Type B pancreatic cell (in vitro differentiated cells): Measurements from ENCODE around the gene CDC73. TPM values are rescaled to one million over a fixed set of nuclear protein-coding genes. Genes with fewer than 3 reads are reported as not detected.

Experiments used
- DNase-seq: peaks from one replicate; pipeline ENCODE4 v3.0.0; 2021; ENCODE audit warnings: mixed read lengths; ENCODE audit not compliant: unreplicated experiment; ENCODE audit errors: extremely low spot score
- H3K27ac Mint-ChIP-seq: 2 replicates; pipeline ENCODE4 v1.8.0; 2021; ENCODE audit warnings: mild to moderate bottlenecking, mixed read lengths
- H3K27me3 Mint-ChIP-seq: 2 replicates; pipeline ENCODE4 v1.8.0; 2021; ENCODE audit warnings: mixed read lengths
- H3K36me3 Mint-ChIP-seq: 2 replicates; pipeline ENCODE4 v1.8.0; 2021; ENCODE audit warnings: mixed read lengths
- H3K4me1 Mint-ChIP-seq: one replicate; pipeline ENCODE4 v1.8.0; 2021; ENCODE audit warnings: mixed read lengths; ENCODE audit not compliant: unreplicated experiment
- H3K4me3 Mint-ChIP-seq: 2 replicates; pipeline ENCODE4 v1.8.0; 2021; ENCODE audit warnings: mild to moderate bottlenecking, mixed read lengths
- H3K9me3 Mint-ChIP-seq: 2 replicates; pipeline ENCODE4 v1.8.0; 2021; ENCODE audit warnings: mixed read lengths
- total RNA-seq: library from RNA; stranded (reverse); gene quantifications from 2 replicates; pipeline ENCODE4 v1.2.1, GENCODE V29; 2021; ENCODE audit warnings: low replicate concordance
- TF ChIP-seq, protein P1 (sequence below): fragments of 200-600 bp; sonication (generic); conservative IDR thresholded peaks from 2 replicates; pipeline ENCODE4 v1.5.0; 2021; ENCODE audit warnings: antibody characterized with exemption, mild to moderate bottlenecking

CDC73 gene
- total RNA-seq, 1 donor from 2014 or later, result 57.5 TPM

GRCh38 chr1:193192586-193192985 lies 70.8 kb downstream of the CDC73 start:
- Mint-ChIP-seq H3K9me3 (no peaks in the 10 kb centered on the region), H3K27ac (no peak overlapping the region), H3K4me1 (peaks cover 7% of the 10 kb centered on the region), H3K4me3 (no peak overlapping the region), H3K36me3 (peaks cover 29% of the 10 kb centered on the region), H3K27me3 (no peaks in the 10 kb centered on the region)
- DNase-seq, result no peak
- TF ChIP-seq, protein P1, sequence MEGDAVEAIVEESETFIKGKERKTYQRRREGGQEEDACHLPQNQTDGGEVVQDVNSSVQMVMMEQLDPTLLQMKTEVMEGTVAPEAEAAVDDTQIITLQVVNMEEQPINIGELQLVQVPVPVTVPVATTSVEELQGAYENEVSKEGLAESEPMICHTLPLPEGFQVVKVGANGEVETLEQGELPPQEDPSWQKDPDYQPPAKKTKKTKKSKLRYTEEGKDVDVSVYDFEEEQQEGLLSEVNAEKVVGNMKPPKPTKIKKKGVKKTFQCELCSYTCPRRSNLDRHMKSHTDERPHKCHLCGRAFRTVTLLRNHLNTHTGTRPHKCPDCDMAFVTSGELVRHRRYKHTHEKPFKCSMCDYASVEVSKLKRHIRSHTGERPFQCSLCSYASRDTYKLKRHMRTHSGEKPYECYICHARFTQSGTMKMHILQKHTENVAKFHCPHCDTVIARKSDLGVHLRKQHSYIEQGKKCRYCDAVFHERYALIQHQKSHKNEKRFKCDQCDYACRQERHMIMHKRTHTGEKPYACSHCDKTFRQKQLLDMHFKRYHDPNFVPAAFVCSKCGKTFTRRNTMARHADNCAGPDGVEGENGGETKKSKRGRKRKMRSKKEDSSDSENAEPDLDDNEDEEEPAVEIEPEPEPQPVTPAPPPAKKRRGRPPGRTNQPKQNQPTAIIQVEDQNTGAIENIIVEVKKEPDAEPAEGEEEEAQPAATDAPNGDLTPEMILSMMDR, result no peak

DNA sequence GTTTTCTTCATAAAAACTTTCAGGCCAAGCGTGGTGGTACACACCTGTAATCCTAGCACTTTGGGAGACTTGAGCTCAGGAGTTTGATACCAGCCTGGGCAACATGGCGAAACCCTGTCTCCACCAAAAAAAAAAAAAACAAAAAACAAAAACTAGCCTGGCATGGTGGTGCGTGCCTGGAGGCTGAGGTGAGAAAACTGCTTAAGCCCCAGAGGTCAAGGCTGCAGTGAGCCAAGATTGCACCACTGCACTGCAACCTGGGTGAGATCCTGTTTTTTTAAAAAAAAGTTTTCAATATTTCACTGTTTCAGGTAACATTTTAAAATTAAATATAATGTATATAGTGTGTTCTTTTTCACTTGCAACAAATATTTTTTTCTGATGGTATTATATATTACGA lies 78.1 kb downstream of the CDC73 start:
- Mint-ChIP-seq H3K27me3 (no peaks in the 10 kb centered on the region), H3K27ac (no peak overlapping the region), H3K4me1 (no peaks in the 10 kb centered on the region), H3K4me3 (no peak overlapping the region), H3K9me3 (no peaks in the 10 kb centered on the region), H3K36me3 (peaks cover 20% of the 10 kb centered on the region)
- TF ChIP-seq, protein P1, result no peak
- DNase-seq, result no peak

DNA sequence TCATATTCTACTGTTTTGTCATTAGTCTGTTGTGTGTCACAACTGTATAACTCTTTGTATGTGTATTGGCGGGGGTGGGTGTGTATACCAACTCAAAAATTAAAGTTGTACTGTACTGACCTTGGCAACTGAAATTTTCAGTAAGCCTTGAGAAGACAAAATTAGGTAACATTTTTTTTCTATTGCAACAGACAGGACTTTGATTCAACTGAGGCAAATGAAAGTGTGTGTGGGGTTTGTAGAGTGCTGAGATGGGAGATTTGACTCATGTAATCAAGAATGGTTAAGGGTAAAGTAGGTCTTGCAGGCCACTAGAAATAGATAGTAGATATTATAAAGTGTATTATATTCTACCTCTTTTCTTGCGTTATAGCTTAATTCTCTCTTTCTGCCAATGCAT lies 79.2 kb downstream of the CDC73 start:
- no peak for DNase-seq
- no peak overlapping the region for H3K4me3 Mint-ChIP-seq
- TF ChIP-seq, protein P1, result no peak
- no peaks in the 10 kb centered on the region for H3K4me1 Mint-ChIP-seq
- H3K27me3 Mint-ChIP-seq, result no peaks in the 10 kb centered on the region
- no peak overlapping the region for H3K27ac Mint-ChIP-seq
- peaks cover 25% of the 10 kb centered on the region for H3K36me3 Mint-ChIP-seq
- H3K9me3 Mint-ChIP-seq, result no peaks in the 10 kb centered on the region

GRCh38 chr1:193210996-193211395 lies 89.2 kb downstream of the CDC73 start:
- Mint-ChIP-seq H3K9me3 (peaks cover 23% of the 10 kb centered on the region), H3K4me1 (peaks cover 5% of the 10 kb centered on the region), H3K4me3 (peak overlapping the region; percentile 76), H3K36me3 (peaks cover 75% of the 10 kb centered on the region), H3K27me3 (no peaks in the 10 kb centered on the region), H3K27ac (peak overlapping the region; percentile 98)
- no peak for DNase-seq
- TF ChIP-seq, protein P1, result no peak

GRCh38 chr1:193211539-193211938 lies 89.7 kb downstream of the CDC73 start:
- H3K27me3 Mint-ChIP-seq, result no peaks in the 10 kb centered on the region
- TF ChIP-seq, protein P1, result no peak
- peak overlapping the region; percentile 76 for H3K4me3 Mint-ChIP-seq
- peaks cover 5% of the 10 kb centered on the region for H3K4me1 Mint-ChIP-seq
- H3K9me3 Mint-ChIP-seq, result peaks cover 19% of the 10 kb centered on the region
- DNase-seq, result no peak
- H3K36me3 Mint-ChIP-seq, result peaks cover 75% of the 10 kb centered on the region
- H3K27ac Mint-ChIP-seq, result peak overlapping the region; percentile 98

GRCh38 chr1:193212637-193213036 lies 90.8 kb downstream of the CDC73 start:
- H3K4me1 Mint-ChIP-seq, result peaks cover 5% of the 10 kb centered on the region
- TF ChIP-seq, protein P1, result no peak
- peaks cover 16% of the 10 kb centered on the region for H3K9me3 Mint-ChIP-seq
- peak overlapping the region; percentile 59 for H3K27ac Mint-ChIP-seq
- no peak overlapping the region for H3K4me3 Mint-ChIP-seq
- no peaks in the 10 kb centered on the region for H3K27me3 Mint-ChIP-seq
- no peak for DNase-seq
- peaks cover 70% of the 10 kb centered on the region for H3K36me3 Mint-ChIP-seq
